Body of pancreas (tissue), 4 donors: ENCODE data around the gene DNAJB6. TPM values are rescaled to one million over a fixed set of nuclear protein-coding genes. Genes with fewer than 3 reads are reported as not detected.

Source experiments
- ATAC-seq: fragments of 150-250 bp; one replicate; pipeline ENCODE4 v1.9.1; 2016
- DNase-seq, 4 donors: peaks; one replicate each; pipeline ENCODE4 v3.0.0-alpha.2; 2019
- H3K27ac ChIP-seq, 4 donors: fragments of 200-600 bp; sonication (generic); 1 replicate in 3 of 4; 2 replicates in 1 of 4; pipeline versions ENCODE4 v1.5.1 to v1.6.1; 2016 to 2019; ENCODE audit warnings: mild to moderate bottlenecking in 1 of 4, mixed read lengths in 1 of 4, moderate library complexity in 1 of 4
- H3K27me3 ChIP-seq, 2 donors: fragments of 200-600 bp; sonication (generic); one replicate each; pipeline ENCODE4 v1.6.0; 2016; ENCODE audit warnings: mild to moderate bottlenecking in 1 of 2
- H3K36me3 ChIP-seq, 2 donors: fragments of 200-600 bp; sonication (generic); replicated peaks in 1 of 2; 2 replicates each; pipeline ENCODE4 v1.5.1; 2016; ENCODE audit warnings: low read depth in 2 of 2; ENCODE audit not compliant: insufficient read depth in 1 of 2
- H3K4me1 ChIP-seq: fragments of 200-600 bp; sonication (generic); one replicate; pipeline ENCODE4 v1.6.0; 2016
- H3K4me3 ChIP-seq, 2 donors: fragments of 200-600 bp; sonication (generic); 1 replicate in 1 of 2; 2 replicates in 1 of 2; pipeline ENCODE4 v1.5.1; 2016 to 2019
- H3K9me3 ChIP-seq, 3 donors: fragments of 200-600 bp; sonication (generic); 1 replicate in 2 of 3; 2 replicates in 1 of 3; pipeline ENCODE4 v1.5.1; 2016
- POLR2A ChIP-seq, 3 donors: fragments of 450-650 bp; IDR thresholded peaks; one replicate each; pipeline ENCODE4 v1.6.1; 2016; ENCODE audit warnings: antibody characterized with exemption in 3 of 3, mild to moderate bottlenecking in 2 of 3
- WGBS, 2 donors: methylation state at CpG; one replicate each; pipeline ENCODE4 v1.1.5; 2017; 5-methylcytosine and 5-hydroxymethylcytosine counted together
- intact Hi-C: fragments of 100-400 bp; cut with DNase I; formaldehyde crosslinking; loops from one replicate; pipeline ENCODE4 v1.15.1; 2023
- total RNA-seq, 2 donors: library from RNA; depleted of rRNA; stranded (reverse); fragments of >200 nt; gene quantifications; one replicate each; pipeline ENCODE4 v1.1.0, GENCODE V29; 2016
- TF ChIP-seq, protein P1 (sequence below), 7 experiments: fragments of 450-650 bp in 4 of 7; fragments of 200-600 bp in 3 of 7; sonication (generic) in 3 of 7; IDR thresholded peaks; one replicate each; pipeline ENCODE4 v1.5.1; 2016 to 2019; ENCODE audit warnings: antibody characterized with exemption in 7 of 7

DNAJB6 gene
- total RNA-seq, 2 donors from 2014 or later: 26.5 to 32.0 TPM

DNA sequence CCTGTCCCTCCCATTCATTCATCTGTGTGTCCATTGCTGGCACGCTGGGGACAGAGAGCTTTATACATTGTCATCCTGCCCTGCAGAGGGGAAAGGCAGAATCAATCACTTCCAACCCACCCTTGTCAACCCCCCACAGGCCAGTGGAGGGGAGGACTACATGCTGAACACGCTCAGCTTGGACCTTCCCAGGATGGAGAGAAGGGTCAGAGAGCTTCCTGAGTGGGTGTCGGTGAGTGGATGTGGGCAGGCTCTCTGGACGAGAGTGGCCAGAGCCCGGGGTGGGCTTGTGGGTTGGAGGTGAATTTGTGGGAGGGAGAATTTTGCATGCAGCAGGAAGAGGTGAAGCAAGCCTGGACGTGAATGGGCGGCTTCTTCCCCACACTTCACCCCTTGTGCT lies 93.9 kb downstream of the DNAJB6 start:
- Histone ChIP-seq H3K9me3 (no peaks in the 10 kb centered on the region), H3K4me1 (peaks cover 6% of the 10 kb centered on the region), H3K27ac (no peak overlapping the region), H3K4me3 (no peak overlapping the region), H3K36me3 (no peaks in the 10 kb centered on the region), H3K27me3 (no peaks in the 10 kb centered on the region)
- ATAC-seq (no peak), DNase-seq (no peak)
- TF ChIP-seq, protein P1, sequence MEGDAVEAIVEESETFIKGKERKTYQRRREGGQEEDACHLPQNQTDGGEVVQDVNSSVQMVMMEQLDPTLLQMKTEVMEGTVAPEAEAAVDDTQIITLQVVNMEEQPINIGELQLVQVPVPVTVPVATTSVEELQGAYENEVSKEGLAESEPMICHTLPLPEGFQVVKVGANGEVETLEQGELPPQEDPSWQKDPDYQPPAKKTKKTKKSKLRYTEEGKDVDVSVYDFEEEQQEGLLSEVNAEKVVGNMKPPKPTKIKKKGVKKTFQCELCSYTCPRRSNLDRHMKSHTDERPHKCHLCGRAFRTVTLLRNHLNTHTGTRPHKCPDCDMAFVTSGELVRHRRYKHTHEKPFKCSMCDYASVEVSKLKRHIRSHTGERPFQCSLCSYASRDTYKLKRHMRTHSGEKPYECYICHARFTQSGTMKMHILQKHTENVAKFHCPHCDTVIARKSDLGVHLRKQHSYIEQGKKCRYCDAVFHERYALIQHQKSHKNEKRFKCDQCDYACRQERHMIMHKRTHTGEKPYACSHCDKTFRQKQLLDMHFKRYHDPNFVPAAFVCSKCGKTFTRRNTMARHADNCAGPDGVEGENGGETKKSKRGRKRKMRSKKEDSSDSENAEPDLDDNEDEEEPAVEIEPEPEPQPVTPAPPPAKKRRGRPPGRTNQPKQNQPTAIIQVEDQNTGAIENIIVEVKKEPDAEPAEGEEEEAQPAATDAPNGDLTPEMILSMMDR (IDR thresholded peaks at IDR 0.05): no peak
- TF ChIP-seq POLR2A (IDR thresholded peaks at IDR 0.05): no peak
- intact Hi-C loops: no loop called here
- 69 to 84% methylated on average over 5 to 7 of the region's 7 CpGs for WGBS, 2 donors

DNA sequence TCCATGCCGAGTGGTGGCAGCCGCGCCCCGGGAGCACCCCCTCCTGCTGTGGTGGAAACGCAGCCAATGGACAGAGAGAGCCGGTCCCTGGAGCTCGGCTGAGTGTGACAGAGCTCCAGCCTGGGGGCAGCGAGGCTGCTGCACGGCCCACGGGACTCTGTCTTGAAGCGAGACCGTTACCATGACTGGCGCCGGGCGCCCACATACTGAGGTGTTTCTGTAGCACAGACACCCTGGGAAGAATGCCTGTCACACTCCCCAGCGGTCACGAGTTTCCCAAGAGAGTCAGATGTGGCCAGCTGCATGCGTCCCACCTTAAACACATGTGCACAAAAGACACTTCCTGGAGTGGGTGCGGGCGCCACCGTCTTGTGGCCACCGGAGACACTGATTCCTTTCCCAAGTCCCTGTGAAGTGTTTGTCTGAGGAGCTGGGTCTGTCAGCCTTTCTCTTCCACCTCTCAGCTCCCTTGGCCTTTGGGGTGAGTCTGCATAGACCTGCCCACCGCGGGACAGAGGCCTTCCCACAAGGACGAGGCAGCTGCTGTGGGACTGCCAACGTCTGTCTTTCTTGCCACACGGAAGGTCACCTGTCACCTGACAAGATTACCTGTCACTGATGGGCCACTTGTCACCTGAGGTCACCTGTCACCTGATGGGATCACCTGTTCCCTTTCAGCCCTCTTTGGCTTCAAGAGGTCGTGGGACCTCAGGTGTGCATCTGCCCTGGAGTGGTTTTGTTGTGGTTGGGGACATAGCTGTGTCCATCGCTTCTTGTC lies 94.6 kb downstream of the DNAJB6 start:
- no peak overlapping the region for H3K4me3 ChIP-seq
- DNase-seq (peak in 1 of 4 donors; percentile 7), ATAC-seq (no peak)
- no peaks in the 10 kb centered on the region for H3K9me3 ChIP-seq
- TF ChIP-seq POLR2A (IDR thresholded peaks at IDR 0.05): no peak
- TF ChIP-seq, protein P1 (IDR thresholded peaks at IDR 0.05): no peak
- H3K36me3 ChIP-seq: no peaks in the 10 kb centered on the region
- no peaks in the 10 kb centered on the region for H3K27me3 ChIP-seq
- intact Hi-C loops: no loop called here
- WGBS, 2 donors: 45 to 80% methylated on average over 5 to 29 of the region's 29 CpGs
- H3K27ac ChIP-seq: no peak overlapping the region
- H3K4me1 ChIP-seq: peaks cover 6% of the 10 kb centered on the region

- Histone ChIP-seq H3K36me3 (no peaks in the 10 kb centered on the region), H3K27me3 (no peaks in the 10 kb centered on the region), H3K4me3 (no peak overlapping the region), H3K4me1 (peaks cover 6% of the 10 kb centered on the region), H3K9me3 (no peaks in the 10 kb centered on the region), H3K27ac (no peak overlapping the region)
- DNase-seq (no peak), ATAC-seq (no peak)
- 73% methylated on average over 12 to 21 of the region's 22 CpGs for WGBS, 2 donors
- intact Hi-C loops: no loop called here
- TF ChIP-seq, protein P1 (IDR thresholded peaks at IDR 0.05): no peak
- no peak for TF ChIP-seq POLR2A (IDR thresholded peaks at IDR 0.05)
These were observed 95.2 kb downstream of the DNAJB6 start for GRCh38 chr7:157431951-157432540.

DNA sequence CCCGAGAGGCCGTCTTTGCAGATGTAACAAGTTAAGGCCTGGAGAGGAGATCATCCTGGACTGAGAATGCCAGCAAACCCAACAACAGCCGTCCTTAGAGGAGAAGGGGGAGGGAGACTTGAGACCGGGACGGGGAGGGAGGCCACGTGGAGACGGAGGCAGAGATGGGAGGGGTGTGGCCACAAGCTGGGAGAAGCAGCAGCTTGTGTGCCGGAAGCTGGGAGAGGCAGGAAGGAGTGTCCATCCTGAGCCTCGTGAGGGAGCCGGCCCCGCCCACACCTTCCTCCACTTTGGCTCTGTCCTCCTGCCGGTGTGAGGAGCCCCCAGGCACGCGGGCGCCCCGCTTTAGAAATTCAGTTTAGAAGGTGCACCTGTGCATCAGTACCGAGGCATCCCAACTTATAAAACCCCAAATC lies 95.7 kb downstream of the DNAJB6 start:
- TF ChIP-seq POLR2A (IDR thresholded peaks at IDR 0.05): no peak
- TF ChIP-seq, protein P1 (IDR thresholded peaks at IDR 0.05): no peak
- intact Hi-C loops: no loop called here
- no peak overlapping the region for H3K4me3 ChIP-seq

More for the DNA sequence above, 95.7 kb downstream of the DNAJB6 start:
- H3K9me3 ChIP-seq: no peaks in the 10 kb centered on the region
- DNase-seq: peak in 2 of 4 donors; percentile 15 to 34
- no peaks in the 10 kb centered on the region for H3K27me3 ChIP-seq
- H3K4me1 ChIP-seq: peaks cover 6% of the 10 kb centered on the region
- WGBS, 2 donors: 16 to 20% methylated on average over 17 of the region's 17 CpGs
- H3K36me3 ChIP-seq: no peaks in the 10 kb centered on the region
- no peak for ATAC-seq
- no peak overlapping the region for H3K27ac ChIP-seq
